ENCODE measurements around the gene COPS3.

Gene COPS3

DNA sequence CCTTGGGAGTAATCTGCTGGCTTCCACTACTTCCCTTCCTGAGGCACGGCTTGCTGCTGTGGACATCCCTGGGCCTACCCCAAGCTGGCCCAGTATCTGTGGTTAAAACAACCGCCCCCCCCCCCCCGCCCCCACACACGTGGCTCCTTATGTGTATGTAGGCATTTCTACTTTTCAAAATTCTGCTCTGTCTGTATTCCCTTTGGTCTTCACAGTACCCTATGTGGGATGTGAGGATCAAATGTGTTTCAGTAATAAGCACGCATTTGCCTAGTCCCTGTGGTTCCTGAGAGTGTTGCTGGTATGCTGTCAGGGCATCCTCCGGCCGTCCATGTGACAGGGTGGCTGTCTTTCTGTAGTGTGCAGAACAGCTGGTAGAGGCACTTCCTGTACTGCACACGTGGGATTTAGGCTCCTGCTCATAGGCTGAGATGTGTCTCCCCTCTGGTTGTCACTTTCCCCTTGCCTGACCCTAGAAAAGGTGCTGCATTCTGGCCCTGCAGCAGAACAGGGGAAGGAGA, 24.3 kb upstream of the COPS3 start:
- TF ChIP-seq, protein P1, sequence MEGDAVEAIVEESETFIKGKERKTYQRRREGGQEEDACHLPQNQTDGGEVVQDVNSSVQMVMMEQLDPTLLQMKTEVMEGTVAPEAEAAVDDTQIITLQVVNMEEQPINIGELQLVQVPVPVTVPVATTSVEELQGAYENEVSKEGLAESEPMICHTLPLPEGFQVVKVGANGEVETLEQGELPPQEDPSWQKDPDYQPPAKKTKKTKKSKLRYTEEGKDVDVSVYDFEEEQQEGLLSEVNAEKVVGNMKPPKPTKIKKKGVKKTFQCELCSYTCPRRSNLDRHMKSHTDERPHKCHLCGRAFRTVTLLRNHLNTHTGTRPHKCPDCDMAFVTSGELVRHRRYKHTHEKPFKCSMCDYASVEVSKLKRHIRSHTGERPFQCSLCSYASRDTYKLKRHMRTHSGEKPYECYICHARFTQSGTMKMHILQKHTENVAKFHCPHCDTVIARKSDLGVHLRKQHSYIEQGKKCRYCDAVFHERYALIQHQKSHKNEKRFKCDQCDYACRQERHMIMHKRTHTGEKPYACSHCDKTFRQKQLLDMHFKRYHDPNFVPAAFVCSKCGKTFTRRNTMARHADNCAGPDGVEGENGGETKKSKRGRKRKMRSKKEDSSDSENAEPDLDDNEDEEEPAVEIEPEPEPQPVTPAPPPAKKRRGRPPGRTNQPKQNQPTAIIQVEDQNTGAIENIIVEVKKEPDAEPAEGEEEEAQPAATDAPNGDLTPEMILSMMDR (IDR thresholded peaks at IDR 0.05) = no peak

DNA sequence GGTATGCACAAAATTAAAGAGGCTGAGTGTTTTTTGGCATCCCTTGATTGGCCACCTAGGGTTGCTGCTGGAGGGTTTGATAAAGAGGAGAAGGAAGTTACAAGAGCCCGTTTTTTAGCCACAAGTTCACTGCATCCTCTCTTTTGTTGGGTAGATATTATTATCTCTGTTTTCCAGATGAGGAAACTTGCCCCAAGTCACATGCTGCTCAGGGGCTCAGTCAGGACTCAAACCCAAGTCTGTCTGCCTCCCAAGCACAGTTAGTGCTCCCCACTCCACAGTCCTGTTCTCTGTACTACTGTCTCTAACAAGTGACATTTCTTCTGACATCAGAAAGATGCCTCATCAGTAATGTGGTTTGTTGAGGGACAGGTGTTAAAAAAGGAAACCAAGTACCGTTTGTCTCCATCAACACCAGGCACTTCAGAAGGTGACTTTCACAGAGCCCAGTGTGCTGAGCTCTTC, 23.5 kb upstream of the COPS3 start:
- TF ChIP-seq, protein P1 (IDR thresholded peaks at IDR 0.05) = no peak

DNA sequence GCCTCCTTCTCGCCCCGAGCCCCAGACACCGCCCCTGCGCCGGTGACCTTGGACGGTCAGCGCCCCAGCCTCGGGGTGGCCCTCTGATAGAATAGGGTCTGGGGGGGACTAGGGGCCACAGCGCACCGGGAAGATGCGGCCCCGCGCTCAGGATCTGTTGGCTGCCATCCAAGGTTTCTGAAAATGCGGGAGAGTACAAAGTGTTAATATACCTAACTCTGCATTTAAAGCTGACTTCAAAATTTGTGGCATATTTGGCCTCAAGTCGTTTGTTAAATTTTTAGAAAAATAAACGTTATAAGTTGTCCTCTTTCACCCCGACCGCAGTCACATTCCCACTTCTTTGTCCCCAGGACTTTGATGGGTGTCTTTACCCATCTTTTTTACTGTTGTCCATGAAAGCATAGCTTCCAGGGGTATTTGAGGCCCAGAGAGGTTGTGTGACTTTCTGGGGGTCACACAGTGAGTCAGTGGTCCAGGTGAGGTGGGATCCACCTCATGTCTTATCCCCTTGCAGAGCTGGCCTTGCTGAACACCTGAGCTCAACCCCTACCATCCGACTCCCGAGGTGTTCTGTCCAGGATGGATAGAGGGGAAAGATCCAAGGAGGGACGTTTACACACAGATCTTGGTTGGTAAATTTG, 22.9 kb upstream of the COPS3 start:
- TF ChIP-seq, protein P1 (IDR thresholded peaks at IDR 0.05) = no peak

DNA sequence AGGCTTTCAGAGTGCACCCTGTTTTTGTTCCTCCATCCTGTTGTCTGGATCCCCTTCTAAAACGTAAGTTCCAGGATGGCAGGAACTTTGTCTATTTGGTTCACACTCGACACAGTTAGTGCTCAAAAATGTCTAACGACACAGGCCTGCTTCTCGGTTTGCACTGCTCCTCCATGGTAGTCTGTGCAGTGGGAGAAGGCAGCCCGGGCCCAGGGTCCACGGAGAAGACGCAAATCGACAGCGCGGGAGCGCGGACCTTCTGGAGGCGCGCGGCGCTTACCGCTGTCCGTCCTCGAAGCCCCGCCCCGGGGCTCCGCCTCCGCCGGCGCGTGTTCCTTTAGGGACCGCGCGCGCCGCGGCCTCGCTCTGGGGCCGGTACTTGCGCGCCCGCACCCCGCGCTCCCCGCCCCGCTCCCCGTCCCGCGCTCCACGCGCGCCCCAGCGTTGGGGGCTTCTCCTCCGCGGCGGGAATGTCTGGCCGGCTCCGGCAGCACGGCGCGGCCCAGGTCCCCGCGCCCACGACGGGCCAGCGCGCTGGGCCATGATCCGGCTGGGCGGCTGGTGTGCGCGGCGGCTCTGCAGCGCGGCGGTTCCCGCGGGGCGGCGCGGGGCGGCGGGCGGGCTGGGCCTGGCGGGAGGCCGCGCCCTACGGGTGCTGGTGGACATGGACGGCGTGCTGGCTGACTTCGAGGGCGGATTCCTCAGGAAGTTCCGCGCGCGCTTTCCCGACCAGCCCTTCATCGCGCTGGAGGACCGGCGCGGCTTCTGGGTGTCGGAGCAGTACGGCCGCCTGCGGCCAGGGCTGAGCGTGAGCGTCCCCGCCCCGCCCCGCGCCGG, 22.2 kb upstream of the COPS3 start, which contains the start of gene NT5M:
TSS of gene NT5M (plus strand) at position 364 of the 837 bp plus-strand sequence. CDS start at position 542, 178 bp downstream.
- TF ChIP-seq, protein P1 (IDR thresholded peaks at IDR 0.05) = no peak

DNA sequence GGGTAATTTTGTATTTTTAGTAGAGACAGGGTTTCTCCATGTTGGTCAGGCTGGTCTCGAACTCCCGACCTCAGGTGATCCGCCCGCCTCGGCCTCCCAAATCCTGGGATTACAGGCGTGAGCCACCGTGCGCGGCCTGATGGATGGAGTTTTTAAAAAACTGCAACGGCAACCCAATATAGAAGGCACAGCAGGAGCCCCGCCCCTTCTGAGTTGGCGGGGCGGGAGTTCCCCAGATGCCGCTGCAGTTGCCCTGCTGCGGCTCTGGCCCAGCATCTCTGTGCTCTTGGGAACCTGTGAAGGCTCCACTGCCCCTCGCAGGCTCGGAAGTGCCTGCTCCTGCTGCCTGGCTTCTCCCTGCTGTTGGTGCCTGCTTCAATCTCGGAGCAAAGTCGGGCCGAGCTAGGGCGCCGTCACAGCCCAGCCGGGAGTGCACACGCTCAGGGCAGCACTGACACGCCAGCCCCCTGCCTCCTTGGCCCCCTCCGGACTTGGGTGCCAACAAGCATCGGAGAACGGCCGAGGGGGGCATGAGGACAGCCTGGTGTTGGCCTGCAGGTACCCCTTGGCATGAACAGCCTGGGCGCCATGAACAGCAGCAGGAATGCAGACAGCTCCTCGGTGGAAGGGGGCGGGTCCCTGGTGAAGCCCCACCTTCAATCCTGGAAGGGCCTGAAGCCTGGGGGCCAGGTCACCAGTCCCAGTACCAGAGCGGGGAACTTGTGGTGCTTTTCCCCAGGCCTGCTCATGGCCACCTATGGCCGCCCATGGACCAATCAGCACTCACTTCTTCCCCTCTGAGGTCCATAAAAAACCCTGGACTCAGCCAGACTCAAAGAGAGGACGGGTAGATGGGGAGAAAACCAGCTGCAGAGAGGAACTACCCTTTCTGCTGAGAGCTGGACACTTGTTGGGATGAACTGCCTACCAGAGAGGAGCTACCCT, 19.9 kb upstream of the COPS3 start:
- TF ChIP-seq, protein P1 (IDR thresholded peaks at IDR 0.05) = no peak

DNA sequence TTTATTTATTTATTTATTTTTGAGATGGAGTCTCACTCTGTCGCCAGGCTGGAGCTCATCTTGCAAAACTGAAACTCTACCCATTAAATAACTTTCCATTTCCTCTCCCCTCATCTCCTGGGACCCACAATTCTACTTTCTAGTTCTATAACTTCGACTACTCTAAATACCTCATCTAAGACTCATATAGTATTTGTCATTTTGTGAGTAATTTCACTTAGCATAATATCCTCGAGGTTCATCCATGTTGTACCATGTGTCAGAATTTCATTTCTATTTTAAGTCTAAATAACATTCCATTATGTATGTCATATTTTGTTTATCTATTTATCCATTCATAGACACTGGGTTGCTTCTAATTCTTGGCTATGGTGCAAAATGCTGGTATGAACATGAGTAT, 17.1 kb upstream of the COPS3 start:
- TF ChIP-seq, protein P1 (IDR thresholded peaks at IDR 0.05) = no peak

DNA sequence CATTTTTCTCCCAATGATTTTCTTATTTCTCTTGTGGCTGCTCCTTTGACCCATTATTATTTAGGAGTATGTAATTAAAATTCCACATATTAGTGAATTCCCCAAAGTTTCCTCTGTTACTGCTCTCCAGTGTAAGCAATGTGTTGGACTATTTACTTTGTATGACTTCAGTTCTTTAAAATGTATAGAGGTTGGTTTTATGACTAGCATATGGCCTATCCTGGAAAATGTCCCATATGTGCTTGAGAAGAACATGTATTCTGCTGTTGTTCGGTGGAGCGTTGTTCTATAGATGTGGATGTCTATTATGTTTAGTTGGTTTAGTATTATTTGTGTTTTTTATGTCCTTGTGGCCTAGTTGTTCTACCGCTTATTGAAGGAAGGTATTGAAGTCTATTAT, 16.2 kb upstream of the COPS3 start:
- TF ChIP-seq, protein P1 (IDR thresholded peaks at IDR 0.05) = no peak
